K562 (cell line): ENCODE data around the gene RNF13. TPM values are rescaled to one million over a fixed set of nuclear protein-coding genes. Genes with fewer than 3 reads are reported as not detected.

ENCODE experiments used
- ATF7 ChIP-seq: fragments of 450-650 bp; IDR thresholded peaks from 2 replicates; pipeline ENCODE4 v1.7.1; 2014; ENCODE audit warnings: mild to moderate bottlenecking, moderate library complexity
- CHCHD3 ChIP-seq: fragments of 250-450 bp; sonication (Bioruptor Pico); IDR thresholded peaks from 2 replicates; pipeline ENCODE4 v2.1.2; 2022; ENCODE audit warnings: mild to moderate bottlenecking
- ELK3 ChIP-seq: fragments of 450-650 bp; formaldehyde crosslinking; IDR thresholded peaks from 2 replicates; pipeline ENCODE4 v1.4.0; 2020; ENCODE audit warnings: mild to moderate bottlenecking
- PTTG1 ChIP-seq: fragments of 450-650 bp; IDR thresholded peaks from 2 replicates; pipeline ENCODE4 v1.6.1; 2016; ENCODE audit warnings: low read depth, mild to moderate bottlenecking, missing genetic modification characterization, missing compliant biosample characterization
- polyA plus RNA-seq, 8 experiments: library from polyadenylated mRNA; depleted of rRNA in 4 of 8; stranded (reverse) in 5 of 8; unstranded in 3 of 8; fragments of >200 nt; fragmentation: Nextera tagmentation in 2 of 8; fragmentation: Illumina TruSeq in 1 of 8; extraction: Ambion mirVana in 2 of 8; extraction: Trizol in 1 of 8; gene quantifications; 2 replicates each; pipeline versions ENCODE4 v1.2.1 to v1.2.3, GENCODE V29; 2011 to 2014; ENCODE audit warnings: inconsistent platforms in 1 of 8, missing spikeins in 1 of 8
- total RNA-seq, 7 experiments: library from RNA; depleted of rRNA in 6 of 7; stranded (reverse); fragments of >200 nt in 6 of 7; fragmentation: Illumina TruSeq in 2 of 7; extraction: Trizol in 2 of 7; gene quantifications; 2 replicates each; pipeline versions ENCODE4 v1.2.1 to v1.2.3, GENCODE V29; 2011 to 2021; ENCODE audit warnings: low replicate concordance in 1 of 7
- TF ChIP-seq, protein P1 (sequence below): fragments of 250-450 bp; sonication (Bioruptor Pico); IDR thresholded peaks from 2 replicates; pipeline ENCODE4 v1.4.0; 2020

Gene RNF13
- total and polyA plus RNA-seq, 9 of the 15 experiments (the other 6 are each of a cell fraction or from before 2014, with no cell fraction given), result 12.7 to 35.8 (median 18.9) TPM

DNA sequence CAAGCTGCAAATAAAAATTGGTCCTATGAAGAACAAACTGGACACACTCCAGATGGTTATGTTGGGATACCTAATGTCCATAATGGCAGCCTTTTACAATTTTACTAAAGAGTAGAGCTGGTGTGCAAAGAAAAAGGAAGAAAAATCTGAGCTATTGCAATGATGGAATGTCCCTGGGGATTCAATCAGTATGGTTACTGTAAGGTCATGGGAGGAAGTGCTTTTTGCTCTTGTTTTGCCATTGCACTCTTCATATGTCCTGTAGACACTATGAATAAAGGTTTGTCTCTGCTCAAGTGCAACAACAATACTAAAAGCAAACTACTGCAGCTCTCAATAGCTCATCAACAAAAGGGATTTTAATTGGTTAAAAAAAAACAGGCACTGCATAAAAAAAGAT is 152.3 kb downstream of the RNF13 start (continued):
- TF ChIP-seq, protein P1, sequence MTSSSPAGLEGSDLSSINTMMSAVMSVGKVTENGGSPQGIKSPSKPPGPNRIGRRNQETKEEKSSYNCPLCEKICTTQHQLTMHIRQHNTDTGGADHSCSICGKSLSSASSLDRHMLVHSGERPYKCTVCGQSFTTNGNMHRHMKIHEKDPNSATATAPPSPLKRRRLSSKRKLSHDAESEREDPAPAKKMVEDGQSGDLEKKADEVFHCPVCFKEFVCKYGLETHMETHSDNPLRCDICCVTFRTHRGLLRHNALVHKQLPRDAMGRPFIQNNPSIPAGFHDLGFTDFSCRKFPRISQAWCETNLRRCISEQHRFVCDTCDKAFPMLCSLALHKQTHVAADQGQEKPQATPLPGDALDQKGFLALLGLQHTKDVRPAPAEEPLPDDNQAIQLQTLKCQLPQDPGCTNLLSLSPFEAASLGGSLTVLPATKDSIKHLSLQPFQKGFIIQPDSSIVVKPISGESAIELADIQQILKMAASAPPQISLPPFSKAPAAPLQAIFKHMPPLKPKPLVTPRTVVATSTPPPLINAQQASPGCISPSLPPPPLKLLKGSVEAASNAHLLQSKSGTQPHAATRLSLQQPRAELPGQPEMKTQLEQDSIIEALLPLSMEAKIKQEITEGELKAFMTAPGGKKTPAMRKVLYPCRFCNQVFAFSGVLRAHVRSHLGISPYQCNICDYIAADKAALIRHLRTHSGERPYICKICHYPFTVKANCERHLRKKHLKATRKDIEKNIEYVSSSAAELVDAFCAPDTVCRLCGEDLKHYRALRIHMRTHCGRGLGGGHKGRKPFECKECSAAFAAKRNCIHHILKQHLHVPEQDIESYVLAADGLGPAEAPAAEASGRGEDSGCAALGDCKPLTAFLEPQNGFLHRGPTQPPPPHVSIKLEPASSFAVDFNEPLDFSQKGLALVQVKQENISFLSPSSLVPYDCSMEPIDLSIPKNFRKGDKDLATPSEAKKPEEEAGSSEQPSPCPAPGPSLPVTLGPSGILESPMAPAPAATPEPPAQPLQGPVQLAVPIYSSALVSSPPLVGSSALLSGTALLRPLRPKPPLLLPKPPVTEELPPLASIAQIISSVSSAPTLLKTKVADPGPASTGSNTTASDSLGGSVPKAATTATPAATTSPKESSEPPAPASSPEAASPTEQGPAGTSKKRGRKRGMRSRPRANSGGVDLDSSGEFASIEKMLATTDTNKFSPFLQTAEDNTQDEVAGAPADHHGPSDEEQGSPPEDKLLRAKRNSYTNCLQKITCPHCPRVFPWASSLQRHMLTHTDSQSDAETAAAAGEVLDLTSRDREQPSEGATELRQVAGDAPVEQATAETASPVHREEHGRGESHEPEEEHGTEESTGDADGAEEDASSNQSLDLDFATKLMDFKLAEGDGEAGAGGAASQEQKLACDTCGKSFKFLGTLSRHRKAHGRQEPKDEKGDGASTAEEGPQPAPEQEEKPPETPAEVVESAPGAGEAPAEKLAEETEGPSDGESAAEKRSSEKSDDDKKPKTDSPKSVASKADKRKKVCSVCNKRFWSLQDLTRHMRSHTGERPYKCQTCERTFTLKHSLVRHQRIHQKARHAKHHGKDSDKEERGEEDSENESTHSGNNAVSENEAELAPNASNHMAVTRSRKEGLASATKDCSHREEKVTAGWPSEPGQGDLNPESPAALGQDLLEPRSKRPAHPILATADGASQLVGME (CRISPR knock-in tag), result no peak
- TF ChIP-seq PTTG1 (tag) (no peak), ELK3 (CRISPR knock-in tag) (no peak), CHCHD3 (CRISPR knock-in tag) (no peak), ATF7 (no peak)
